Anterior cingulate cortex (tissue), 58 donors: ENCODE data around the gene MNT.

Experiments used
- DNase-seq, 58 donors: peaks; one replicate each; lab custom pipeline; 2025; lab: John Stamatoyannopoulos, UW

The MNT gene

DNA sequence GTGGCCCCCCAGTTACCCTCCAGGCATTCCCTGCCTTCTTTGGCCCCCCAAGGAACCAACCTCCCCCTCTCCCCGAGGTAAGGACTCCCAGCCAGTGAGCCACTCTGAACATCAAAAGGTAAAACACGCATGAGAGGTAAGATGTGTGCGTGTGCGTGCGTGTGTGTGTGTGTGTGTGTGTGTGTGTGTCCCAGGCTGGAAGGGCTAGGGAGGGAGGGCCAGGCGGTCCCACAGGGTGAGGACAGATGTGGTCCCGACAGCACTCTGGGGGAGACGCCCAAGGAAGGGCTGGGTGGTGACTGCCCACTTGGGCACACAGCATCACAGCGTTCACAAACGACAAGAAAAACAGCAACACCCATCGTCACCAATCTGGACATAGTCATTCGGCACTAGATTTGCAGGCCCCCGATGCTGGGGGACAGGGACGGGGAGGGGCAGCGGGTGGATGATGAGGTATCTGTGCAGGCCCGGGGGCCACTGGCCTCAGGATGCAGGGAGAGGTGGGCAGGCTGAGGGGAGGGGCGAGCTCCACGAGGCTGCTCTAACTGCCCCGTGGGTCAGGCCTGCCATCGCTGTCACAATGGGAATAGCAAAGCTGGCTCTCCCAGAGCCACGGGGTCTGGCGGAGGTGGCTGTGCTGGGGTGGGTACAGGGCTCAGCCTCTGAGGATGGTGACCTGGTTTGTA, 16.3 kb downstream of the MNT start:
- DNase-seq = no peak

DNA sequence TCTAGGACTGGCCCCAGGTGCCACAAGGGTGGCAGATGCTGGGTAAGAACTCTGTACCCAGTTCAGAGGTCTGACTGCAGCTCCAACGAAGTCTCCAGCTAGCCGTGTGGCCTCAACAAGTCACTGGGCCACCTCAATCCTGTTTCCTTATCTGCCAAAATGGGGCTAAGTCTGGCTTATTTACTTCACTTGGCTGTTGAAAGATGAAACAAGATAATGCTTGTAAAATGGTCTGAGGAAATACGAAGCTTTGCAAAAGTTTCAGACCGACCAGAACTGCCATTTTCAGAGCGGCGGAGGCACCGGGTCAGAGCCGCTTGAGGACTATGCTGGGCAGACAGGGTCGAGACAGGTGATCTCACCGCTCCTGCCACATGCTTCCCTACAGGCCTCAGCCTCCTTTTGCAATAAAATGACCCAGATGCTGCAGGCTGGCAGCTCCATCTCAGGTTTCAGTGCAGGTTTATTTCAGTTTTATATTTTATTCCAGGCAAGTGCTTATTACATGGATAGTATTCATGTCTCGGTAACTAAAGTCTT, 17.2 kb downstream of the MNT start:
- DNase-seq = no peak

DNA sequence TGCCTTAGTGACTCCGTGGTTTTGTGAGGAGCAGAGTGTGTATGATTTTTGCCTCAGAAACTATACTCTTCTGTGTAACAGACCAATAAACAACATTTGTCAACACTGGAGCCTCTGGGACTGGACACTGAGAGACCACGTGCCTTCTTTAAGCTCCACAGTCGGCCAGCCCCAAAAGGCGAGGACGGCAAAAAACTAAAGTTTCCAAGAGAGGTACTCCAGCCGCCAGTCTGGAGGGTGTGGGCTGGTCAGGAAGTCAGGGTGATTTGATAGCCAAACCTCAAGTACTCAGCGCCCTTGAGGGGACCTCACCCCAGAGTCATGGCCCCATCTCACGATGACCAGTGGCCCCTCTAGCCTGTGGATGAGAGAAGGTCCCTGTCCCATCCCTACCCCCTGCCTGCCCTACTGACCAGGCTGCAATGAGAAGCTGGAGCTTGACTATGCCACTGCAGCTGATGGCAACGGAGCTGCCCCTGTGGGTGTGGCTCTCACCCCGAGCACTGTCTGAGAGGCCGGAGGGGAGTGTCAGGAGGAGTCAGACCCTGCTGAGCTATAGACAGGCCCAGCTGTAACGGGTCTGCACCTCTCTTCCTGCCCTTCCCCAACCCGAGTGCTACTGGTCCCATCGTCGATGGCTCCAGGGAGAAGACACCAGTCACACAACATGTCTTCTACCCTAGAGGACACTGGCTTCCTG, 19.8 kb downstream of the MNT start:
- DNase-seq = no peak

DNA sequence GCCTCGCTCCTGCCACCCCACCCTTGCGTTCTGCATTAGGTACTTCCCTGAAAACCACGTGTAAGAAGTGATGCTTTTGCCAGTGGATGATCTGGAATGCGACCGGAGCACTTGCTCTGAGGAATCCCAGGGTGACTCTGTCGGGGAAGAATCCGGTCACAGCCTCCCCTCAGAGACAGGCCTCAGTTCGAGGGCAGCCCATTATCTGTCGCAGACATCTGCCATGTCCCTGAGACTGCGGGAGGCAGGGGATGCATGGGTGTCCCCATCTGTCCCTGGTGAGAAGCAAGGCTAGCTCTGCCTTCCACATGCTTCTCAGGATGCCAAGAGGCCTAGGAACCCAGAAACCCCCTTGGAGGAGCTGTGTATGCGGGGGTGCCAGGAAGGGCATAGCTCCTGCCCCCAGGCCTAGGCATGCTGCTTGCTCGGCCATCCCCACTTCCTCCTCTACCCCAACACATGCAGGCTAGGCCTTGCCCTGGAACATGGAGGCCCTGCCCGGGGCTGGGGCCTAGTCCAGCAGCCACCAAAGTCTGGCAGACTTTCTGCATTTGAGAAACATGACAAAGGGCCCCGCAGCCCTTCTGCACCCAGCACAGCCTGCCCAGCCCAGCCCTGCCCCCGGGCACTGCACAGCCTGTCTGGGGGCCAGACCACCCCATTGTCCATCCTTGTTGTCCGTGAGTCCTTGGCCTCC, 20.5 kb downstream of the MNT start:
- DNase-seq = no peak

DNA sequence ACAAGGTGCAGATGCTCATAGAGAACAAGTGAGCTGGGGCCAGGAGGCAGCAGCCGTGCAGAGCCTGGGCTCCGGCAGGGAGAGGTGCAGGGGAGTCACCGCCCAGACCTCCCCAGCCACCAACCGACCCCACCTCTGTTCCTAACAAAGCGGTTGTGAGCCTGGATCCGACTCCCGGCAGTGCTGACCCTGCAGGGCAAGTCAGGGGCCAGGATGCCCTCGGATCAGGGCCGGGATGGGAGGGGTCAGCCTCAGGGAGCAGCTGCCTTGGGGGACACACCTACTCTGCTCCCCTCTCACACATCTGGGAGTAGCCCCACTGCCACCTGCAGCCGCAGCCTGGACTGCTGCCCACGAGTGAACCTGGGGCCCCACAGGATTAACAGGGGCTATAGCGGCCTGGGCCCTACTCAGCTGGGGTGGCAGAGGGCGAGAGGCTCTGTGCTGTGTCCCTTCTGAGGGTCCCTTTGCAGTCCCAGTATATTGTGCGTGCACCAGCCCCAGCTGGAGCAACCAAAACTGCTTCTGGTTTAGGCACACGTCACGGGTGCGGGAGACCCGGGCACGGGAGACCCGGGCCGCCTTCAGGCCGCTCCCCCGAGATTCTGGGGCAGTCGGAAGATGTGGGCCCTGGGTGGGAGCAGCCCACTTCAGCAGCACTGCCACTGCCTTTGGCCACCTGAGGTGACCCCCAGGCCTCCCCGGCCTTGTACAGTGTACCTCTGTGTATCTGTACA, 21.2 kb downstream of the MNT start:
- DNase-seq = no peak

DNA sequence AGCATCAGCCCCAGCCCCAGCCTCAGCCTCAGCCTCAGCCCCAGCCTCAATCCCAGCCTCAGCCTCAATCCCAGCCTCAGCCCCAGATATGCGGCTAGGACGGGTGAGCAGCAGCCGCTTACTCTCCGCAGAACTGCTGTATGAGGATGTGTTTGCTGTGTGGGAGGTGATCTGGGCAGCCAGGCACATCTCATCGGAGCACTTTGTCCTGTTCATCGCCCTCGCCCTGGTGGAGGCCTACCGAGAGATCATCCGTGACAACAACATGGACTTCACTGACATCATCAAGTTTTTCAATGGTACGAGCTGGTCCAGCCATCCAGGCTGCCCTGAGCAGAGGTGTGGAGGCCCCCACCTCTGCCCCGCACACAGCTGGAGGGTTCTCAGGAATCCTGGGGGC, 22.0 kb downstream of the MNT start:
- DNase-seq = no peak

DNA sequence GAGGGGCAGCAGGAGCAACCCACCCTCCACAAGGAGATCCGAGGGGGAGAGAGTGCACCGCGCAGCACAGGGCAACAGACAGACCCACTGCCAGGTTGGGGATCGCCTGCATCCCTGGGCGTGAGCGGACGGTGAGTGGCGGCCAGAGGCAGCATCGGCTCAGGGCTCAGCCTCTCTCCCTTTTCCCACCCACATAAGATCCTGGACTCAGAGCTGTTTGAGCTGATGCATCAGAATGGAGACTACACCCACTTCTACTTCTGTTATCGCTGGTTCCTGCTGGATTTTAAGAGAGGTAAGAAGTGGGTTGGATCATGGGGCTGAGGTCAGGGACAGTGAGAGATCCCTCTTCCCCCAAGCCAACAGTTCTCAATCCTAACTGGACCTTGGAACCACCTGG, 23.2 kb downstream of the MNT start:
- DNase-seq = peak in 6 of 58 donors; percentile 11 to 59 (median 36)

DNA sequence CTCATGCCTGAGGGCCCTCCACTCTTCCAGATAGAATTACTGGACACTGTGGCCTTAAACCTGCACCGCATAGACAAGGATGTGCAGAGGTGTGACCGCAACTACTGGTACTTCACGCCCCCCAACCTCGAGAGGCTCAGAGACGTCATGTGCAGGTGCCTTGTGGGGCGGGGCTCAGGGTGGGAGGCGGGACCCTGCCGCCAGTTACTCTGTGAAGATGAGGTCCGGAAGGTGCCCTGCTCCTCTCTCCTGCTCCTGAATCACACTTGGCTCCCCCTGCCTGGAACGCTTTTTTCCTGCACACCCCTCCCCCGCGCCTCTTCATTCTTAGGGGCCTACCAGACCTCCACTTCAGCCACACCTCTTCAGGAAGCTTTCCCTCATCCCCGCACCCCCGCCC, 24.8 kb downstream of the MNT start:
- no peak for DNase-seq

DNA sequence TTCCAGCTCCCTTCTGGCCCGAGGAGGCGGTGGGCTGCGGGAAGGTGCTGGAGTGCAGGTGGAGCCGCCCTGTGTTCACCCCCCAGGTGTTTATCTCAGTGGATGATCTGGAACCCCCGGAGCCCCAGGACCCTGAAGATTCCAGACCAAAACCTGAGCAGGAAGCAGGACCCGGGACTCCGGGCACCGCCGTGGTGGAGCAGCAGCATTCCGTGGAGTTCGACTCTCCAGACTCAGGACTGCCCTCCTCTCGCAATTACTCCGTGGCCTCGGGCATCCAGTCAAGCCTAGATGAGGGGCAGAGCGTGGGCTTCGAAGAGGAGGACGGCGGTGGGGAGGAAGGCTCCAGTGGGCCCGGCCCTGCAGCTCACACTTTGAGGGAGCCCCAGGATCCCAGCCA, 25.5 kb downstream of the MNT start:
- no peak for DNase-seq

DNA sequence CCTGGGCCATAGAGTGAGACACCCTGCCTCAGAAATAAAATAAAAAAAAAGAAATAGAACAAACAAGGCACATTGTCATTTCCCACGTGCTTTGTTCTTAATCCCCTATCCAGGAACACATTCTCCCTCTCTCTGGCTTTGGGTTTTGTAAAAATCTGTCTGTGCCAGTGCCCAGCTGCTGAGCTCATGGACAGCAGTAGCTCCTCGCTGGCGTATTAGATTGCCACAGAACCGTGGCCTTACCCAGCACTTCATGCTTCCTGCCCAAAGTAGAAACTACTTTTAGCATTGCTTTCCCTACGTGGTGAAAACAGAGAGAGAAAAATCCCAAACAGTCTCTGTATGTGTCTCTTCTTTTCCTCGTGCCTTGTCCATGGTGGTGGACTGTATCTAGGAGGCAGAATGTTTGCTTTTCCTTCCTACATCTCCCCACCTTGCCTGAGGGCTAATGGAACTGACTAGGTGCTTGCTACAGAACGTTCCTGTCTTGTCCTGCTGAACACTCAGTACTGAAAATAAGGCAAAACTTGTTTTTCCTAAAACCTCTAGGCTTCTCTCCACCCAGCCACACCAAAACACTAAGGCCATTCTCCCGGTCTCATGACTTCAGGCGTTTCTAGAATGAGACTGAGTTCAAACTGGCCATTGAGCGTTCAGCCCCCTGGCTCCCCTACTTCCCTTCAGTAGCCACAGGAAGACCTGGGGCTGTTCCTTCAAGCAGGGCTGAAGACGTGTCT, 26.1 kb downstream of the MNT start:
- no peak for DNase-seq

DNA sequence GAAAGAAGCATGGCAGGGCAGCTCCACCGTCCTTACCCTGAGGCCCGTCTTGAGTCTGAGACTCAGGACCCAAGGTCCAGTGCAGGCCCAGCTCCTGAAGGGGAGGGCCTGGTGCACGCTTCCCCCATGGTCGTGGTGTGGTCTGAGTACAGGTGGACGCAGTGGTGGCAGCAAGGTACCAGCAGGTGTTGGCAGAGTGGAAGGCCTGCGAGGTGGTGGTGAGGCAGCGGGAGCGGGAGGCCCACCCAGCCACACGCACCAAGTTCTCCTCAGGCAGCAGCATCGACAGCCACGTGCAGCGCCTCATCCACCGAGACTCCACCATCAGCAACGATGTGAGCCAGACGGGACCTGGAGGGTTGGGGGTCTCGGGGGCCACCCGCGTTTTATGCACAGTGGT, 27.7 kb downstream of the MNT start:
- no peak for DNase-seq

DNA sequence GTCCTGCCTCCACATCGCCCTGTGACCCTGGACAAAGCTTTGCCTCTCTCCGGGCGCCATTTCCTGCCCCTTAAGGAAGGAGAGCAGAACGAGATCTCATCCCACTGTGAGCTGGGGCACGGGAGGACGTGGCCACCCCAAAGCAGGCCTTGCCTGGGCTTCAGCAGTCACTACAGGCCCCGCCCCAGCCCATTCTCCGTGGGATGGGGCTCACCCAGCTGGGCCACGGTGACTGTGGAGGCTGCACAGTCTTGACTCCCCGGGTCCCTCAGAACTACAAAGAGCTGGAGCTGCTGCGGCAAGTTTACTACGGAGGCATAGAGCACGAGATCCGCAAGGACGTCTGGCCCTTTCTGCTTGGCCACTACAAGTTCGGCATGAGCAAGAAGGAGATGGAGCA, 28.2 kb downstream of the MNT start:
- no peak for DNase-seq

DNA sequence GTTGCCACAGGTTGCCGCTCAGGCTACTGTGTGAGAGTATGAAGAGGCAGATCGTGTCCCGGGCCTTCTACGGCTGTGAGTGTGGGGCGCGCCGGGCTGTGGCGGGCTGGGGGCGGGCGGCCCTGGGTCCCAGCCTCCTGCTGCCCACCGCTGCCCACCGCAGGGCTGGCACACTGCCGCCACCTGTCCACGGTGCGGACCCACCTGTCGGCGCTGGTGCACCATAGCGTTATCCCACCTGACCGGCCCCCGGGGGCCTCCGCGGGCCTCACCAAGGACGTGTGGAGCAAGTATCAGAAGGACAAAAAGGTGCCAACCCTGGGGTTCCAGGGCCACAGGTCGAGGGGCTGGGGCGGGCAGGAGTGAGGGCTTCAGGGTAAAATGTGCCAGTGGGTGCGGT, 28.7 kb downstream of the MNT start:
- no peak for DNase-seq

DNA sequence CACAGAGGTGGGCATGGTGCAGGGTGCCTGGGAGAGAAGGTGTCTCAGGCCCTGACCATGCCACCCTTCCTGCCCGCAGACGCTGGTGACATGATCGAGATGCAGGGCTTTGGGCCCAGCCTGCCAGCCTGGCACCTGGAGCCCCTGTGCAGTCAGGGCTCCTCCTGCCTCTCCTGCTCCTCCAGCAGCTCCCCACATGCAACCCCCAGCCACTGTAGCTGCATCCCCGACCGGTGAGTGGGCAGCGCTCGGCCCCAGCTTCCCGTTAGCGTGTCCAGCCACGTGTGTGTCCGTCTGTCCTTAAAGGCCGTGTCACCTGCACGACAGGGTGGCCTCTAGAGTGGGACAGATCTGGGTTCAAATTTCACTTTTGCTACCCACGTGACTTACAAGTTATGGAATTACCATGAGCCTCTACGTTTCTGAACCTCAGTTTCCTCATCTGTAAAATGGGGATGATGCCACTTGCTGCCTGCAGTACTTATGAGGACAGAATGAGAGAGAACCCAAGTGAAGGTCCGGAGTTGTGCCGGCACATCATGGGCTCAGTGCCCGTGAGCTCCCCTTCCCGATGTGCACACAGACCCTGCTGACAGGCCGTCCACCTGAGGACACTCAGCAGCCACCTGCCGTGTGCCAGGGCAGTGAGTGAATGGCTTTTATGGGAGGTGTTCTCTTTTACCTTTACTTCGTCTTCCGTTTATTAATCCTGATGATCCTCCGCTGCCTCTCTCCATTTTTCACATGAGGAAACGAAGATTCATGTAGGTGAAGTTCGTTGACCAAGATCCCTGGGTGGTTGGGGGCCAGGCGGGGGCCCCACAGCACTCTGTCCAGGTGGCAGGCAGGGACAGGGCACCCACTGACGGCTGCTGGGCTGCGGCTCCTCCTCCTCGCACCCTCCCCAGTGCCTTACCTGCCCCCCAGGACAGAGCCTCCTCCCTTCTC, 29.4 kb downstream of the MNT start:
- DNase-seq = no peak

DNA sequence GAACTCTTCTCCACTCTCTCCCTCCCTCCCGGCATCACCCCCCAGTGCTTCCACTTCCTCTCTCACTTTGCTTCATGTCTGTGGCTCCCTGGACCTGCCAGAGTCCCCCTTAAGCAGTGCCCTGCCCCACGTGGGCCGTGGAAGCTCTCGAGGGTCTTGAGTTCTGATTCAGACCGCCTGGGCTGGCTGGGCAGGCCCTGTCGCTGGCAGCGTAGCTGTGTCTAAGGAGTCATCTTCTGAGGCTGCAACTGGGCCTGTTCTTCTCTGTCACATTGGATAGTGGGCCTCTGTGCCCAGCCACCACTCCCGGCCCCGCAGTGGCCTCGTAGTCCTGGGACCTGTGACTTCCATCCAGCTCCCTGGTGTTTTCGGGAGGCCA, 30.7 kb downstream of the MNT start:
- DNase-seq = no peak

DNA sequence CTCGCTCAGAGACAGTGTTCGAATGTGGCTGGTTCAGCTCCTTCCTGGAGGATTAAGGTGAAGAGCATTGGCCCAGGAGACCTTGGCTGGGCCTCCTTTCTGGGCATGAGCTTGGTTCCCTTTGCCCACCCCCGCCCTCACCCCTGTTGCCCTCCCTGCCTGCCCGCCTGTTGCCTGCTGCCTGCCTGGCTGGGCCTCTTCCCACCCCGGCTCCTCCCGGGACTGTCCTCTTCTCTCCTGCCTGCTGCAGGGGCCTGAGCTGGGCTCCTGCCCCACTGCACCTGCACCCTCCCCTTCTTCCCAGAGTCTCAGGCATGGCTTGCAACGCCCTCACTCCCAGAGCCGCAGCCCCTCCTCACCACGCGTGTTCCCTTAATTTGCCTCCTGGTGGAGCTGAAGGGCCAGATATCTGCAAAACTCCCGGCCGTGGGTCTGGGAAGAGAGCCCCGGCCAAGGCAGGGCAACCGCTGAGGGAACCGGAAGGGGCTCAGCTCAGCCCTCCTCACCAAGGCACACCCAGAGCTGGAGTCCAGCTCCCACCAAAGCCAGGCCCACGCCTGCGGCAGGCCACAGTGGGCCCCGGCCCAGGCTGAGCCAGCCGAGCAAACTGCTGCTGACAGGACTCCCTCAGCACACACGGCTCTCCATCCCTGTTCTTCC, 31.2 kb downstream of the MNT start:
- DNase-seq = no peak

DNA sequence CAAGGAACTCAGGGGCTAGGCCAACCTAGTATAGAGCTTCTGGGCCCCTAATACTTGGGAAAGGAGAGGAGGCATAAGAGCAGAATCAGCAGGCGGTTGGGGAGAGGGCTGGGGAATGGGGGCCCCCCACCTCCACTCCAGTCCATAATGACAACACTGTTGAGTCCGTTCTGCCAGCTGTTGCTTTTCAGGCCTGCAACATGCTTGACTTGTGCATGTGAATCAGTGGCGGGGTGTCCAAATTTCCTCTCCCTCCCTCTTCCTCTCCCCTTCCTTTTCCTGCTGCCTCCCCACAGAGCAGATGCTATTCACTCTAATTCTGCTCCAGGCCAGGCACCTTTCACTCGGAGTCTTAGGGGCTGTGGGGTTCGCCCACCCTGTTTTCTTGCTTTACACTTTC, 31.8 kb downstream of the MNT start:
- DNase-seq = no peak

DNA sequence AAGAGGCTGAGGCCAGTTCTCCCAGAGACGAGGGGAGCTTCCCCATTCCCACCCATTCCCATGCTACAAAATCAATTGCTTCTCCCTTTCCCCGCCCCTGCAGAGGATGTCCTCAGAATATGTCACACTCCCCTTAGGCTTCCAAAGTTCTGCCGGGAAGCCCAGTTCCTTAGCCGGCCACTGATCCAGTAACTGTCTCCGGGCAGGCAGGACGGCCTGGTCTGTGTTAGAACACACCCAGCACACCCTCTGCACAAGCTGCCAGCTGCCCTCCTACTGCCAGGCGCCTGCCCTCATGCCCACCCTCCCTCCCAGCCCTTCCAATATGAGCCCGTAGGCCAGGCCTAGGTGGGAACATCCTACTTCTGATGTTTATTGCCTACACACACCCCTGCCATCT, 32.5 kb downstream of the MNT start:
- no peak for DNase-seq
